Forelimb muscle (tissue), 1 donor: ENCODE results near the gene YEATS2. TPM values are rescaled to one million over a fixed set of nuclear protein-coding genes. Genes with fewer than 3 reads are reported as not detected.

ENCODE experiments used
- DNase-seq: peaks from one replicate; pipeline ENCODE4 v3.0.0-alpha.2; 2013; ENCODE audit warnings: low read depth
- polyA plus RNA-seq: library from polyadenylated mRNA; unstranded; fragments of 120-200 nt; gene quantifications from one replicate; pipeline ENCODE4 v1.2.1, GENCODE V29; 2013; ENCODE audit not compliant: insufficient read length

Gene YEATS2
- polyA plus RNA-seq, 1 donor, result 30.2 TPM

DNA sequence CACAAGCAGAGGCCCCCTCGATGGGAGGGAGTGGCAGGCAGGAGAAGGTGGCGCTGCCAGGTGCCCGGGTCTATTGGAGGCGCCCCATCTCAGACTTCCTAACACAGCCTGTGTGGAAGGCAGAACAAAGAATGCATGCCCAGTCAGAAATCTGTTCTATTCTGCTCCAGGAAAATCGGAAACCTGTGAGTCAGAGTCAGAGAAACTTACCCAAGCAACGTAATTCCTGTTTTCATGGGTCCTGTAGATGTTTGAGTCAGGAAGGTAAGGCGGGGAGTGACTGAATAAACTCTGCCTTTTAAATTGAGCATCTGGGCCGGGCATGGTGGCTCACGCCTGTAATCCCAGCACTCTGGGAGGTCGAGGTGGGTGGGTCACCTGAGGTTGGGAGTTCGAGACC is 114.0 kb downstream of the YEATS2 start:
- no peak for DNase-seq

DNA sequence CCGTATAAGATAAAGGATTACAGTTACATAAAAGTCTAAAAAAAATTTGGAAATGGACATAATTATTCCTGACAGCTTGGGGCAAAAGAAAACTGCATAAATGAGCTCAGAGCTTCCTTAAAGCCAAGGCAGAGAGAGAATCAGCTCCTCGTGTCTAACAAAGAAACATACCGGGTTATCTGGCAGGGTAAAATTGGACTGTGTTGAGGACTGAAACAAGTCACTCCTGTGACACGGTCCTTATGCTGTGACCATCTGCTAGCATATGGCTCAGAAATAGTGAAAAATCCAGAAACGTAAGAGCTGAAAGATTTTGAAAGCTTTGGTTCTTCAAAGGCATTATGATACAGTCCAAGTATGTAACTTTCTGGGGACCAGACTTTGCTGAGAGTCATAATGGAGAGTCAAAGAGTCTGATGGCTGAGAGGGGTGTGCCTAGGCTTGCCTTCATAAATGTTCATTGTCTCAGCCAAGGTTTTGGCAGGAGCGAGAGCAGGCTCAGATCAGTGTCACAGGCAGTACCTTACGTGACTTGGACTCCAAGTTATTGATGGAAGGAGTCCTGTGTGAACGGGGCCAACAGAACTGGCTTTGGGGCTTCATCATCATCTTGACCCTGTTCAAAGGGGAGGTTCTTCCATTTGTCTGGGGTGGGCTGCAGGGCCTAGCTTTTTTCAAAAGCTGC is 115.3 kb downstream of the YEATS2 start:
- no peak for DNase-seq

DNA sequence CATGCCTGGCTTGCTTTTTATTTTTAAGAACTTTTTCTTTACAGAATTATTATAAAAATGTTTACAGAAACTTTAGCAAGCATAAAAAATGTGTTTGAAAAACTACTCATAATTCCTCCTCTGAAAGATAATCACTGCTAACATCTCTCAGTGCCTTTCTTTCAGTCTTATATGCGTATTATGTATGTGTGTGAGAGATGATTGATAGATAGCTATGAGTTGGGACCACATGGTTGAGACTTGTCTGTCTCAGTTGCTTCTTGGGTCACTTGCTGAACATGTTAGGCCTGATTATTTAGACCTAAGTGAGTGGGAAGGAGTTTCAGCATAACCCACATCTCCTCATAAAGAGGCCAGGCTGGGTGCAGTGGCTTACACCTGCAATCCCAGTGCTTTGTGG is 116.6 kb downstream of the YEATS2 start:
- no peak for DNase-seq

DNA sequence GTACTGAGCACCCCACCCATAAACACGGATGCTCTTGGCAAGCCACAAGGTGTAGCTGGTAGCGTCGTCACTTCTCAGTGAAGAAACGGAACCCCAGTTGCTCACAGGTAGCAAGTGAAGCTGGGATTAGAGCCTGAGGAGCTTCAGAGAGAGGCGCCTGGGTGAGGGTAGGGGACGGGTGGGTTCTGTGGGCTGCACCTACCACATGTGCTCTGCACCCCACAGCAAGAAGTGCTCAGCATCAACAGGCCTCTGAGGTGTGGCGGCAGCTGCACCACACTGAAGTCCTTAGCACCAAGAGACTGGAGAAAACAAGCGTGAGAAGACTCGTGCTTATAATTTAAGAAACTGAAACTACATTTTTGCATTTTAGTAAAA is 118.0 kb downstream of the YEATS2 start:
- no peak for DNase-seq

DNA sequence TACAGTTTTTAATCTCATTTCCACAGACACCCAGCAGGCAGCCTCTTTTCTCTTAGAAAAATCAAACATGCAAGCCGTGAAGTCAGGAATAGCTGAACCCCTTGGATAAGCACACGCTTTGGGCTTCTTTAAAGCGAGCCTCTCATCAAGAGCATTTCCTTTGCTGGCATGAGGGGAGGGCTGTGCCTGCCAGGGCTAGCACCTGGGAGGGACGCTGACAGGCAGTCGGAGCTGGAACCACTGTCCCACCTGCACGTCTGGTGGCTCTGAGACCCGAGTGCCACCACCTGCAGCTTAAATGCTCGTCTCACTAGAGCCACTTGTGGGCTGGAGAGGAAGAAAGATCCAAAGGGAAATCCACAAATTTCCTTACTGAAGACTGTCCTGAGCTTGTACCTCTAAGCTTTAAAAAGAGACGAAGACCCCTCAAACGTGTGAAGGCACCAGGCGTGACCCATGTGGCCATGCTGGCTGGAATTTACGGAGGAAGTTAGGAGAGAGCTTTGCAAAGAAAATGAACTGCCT is 118.4 kb downstream of the YEATS2 start:
- no peak for DNase-seq

DNA sequence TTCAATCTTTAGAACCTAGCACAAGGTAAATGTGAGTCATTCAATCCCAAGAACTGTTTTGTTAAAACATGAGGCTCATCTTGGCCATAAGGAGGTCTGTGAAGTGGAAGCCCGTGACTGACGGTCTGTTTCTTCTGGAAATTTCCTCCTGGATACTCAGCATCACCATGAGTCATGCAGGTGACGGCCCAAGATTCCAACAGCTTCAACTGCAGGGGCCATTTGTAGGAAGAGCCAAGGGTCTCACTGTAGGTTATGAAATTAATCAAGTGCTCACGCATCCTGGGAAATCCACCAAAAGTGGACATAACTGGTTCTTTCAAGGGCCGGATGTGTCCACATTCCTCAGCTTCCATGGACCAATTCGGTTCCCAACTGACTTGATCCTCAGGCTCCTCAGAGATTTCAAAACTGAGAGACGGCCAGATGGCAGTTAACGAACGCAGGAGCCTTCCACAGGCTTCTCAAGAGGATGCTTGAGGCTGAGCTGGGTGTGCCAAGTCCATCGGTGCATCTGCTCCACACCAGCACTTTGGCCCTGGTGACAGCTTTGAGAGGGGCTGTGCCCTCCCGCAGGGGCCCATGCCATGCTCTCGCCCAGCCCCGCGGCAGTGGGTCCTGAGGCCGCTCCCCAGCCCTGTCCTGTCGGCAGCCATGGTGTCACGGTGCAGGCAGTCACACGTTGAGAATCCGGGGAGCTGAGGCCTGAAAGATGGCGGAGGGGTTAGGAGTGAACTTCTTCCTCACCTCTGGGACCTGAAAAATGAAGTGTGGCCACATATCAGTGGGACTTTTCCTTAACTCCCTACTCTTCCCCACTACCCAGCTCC is 119.3 kb downstream of the YEATS2 start:
- no peak for DNase-seq

DNA sequence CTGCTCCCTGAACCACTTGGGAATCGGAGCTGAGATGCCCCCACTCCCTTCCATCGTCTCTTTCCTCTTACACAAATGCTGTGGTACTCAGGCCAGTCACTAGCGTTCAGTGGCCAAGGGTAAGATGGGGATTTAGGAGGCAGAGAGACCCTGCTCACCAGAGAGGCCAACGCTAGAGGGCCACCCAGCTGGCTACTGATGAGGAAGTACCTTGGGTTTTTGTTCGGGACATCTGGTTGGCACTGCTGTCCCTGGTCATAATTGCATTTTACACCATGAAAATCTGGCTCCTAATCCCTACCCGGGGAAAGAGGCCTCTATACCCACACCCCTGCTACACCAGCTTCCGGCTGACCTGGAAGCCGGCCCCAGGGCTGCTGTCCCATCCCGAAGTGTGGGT is 120.0 kb downstream of the YEATS2 start:
- DNase-seq, result no peak

DNA sequence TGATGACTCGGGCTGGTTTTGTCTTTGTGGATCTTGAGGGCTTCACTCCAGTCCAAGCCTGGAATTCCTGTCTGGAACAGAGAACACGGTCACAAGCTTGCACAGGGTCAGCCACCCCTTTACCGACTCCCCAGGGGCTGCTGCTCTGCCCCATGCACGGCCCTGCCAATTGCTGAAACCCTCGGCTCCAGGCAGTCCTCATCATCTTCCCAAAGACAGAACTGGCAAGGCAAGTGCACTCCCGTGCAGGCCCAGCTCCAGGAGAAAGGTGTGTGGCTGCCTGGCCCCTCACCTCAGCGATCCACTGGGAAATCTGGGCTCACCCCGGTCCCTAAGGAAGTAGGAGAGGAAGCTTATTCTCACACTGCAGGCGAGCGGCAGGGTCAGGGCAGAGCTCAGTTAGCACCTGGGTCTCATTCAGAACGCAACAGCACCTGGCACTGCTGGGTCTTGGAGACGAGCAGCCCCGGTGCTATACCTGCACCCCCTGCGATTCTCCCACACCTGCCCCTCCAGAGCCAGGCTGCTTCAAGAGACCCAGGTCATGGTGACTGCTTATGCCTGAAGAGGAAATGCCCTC is 120.5 kb downstream of the YEATS2 start:
- DNase-seq, result no peak

DNA sequence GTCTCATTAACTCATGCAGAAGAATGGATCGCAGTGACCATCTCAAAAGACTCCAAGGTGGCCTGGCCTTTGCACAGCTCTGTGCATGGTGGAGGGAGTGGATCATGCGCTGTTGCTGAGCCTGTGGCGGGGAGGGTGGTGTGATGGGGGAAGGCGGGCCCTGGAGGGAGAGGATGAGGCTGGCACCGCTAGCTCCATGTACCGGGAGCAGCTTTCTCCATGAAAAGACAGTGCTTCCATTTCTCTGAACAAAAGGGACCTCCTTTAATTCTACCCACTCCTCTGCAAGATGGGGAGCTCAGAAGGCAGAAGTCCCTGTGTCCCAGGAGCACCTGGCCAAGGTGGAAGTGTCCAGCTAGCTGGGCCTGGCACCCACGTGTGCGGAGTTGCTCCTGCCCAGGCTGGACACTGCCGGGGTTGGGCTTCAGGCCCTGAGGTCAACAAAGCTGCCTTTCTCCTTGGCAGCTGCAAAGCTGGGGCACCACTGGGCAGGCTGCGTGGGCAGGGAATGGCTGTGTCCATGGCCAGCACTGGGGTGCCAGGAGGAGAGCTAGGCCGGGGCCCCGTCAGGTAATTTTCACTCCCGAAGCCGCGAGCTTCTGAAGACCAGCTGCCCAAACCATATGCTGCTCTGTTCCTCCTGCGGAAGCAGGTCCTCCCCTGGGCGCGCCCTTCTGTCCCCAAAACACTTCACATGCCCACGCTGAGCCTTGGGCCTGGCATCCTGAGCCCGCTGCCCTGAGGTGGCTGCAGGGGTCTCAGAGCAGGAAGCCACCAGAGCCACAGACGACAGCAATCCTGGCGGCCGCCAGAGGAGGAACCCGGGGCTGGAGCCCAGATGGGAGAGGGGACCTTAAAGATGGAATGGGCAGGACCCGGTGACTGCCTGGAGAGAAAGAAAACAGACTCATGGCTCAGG is 121.4 kb downstream of the YEATS2 start:
- DNase-seq, result no peak

DNA sequence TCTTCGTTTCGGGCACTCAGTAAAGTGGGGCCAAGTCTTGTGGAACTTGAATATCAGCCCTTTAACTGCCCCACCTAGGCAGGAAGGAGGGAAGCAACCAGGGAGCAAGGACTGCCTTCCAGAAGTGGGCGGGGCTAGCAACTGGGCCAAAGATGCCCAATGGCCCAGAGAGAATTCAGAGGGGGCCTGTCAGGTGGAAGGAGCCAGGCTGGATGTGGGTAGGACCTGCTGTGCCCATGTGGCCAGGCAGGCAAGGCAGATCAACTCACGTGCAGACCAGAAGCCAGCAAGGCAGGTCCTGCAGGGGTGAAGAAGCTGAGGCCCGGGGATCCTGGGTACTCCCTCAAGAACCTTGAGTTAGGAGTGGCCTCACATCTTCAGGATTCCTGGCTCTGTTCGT is 122.2 kb downstream of the YEATS2 start:
- no peak for DNase-seq

DNA sequence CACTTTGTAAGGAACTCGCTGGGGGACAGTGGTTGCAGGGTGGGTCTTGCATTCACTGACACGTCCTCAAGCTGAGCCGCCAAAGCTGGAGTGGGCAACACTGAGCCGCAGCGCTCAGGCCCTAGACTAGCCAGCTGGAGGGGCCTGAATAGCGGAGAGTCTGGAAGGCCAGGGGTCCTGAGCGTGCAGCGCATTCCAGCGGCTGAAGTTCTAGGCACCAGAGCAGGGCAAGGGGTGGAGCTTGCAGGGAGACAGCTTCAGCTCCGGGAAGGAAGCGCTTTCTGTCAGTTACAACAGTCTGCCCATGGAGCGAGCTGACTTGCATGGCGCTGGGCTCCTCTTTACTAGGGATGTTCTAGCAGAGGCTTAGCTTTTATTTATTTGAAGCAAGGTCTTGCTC is 125.0 kb downstream of the YEATS2 start:
- no peak for DNase-seq

DNA sequence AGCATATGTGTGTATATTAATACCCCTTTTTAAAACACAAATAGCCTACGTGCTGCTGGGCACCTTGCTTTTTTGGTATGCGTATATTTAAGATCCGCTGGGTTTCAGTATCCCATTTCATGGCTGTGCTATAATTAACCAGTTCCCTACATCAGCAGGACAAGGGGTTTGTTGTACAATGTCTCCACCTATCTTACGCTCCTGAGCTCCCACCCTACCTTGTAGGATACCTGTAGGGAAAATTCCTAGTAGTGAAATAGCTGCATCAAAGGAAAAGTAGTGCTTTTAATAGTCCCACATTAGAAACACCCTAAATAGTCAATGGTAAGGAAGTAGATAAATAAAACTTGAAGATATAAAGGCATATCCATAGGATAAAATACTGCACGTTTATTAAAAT is 126.4 kb downstream of the YEATS2 start:
- no peak for DNase-seq

DNA sequence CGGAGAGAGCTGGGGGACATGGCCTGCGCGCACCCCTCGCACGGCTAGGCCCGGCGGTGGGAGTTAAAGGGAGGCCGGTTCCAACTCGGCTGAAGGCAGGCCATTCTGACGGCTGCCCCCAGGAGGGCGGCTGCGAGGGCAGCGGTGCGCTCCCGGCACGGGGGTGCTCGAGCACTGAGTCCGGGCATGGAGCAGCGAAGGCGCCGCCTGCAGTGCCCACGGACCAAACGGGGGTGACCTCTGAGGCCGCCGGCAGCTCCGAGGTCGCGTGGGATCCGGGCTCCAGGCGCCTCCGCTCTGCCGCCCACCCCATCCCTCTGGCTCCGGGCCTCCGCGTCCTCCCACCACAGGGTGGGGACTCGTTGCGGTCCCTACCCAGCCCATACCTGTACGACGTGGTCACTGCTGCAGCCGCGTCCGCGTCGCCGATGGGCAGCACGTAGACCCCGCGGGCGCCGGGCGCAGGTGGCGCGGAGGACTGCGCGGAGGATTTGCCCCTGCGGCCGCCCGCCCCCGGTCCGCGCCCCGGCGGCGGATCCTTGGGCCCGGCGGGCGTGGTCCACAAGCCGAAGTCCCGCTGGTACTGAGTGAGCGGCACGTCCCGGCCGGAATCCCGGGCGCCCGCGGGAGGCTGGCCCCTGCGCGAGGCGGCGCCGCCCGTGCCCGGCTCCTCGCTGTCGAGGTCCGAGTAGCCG is 127.3 kb downstream of the YEATS2 start:
- DNase-seq, result no peak

DNA sequence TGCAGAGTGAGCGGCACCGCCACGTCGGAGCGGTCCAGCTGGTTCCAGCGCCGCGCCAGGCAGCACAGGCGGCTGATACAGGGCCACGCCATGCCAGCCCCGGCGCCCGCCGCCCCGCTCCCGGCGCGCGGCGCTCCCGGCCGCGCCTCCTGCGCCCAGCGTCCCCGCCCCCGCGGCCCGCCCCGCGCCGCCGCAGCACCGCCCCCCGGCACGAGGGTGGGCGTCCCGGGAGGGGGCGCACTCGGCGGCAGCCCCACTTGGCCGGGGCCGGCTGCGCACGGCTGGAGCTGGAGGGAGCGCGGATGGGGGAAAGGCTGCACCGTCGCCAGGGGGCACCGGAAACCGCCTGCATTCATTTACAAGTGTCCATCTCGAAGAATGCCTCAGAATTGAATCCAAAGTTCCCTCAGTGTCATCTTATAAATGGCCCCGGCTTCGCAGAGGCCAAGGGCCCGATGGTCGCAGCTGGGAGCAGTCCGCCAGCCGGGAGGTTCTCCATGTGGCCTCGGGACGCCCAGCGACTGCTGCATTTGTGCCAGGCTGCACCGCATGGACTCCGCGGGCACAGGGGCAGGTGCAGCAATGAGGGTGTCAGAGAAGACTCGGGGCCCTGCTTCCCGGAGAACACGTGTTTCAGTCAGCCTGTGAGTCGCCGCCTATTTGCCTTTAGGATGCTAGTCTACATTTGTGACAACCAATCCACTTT is 128.0 kb downstream of the YEATS2 start, which contains the start of gene MAP6D1:
MAP6D1 (minus strand) TSS at position 122 of the 706 bp plus-strand sequence; CDS start at position 92, 30 bp downstream.
- no peak for DNase-seq

DNA sequence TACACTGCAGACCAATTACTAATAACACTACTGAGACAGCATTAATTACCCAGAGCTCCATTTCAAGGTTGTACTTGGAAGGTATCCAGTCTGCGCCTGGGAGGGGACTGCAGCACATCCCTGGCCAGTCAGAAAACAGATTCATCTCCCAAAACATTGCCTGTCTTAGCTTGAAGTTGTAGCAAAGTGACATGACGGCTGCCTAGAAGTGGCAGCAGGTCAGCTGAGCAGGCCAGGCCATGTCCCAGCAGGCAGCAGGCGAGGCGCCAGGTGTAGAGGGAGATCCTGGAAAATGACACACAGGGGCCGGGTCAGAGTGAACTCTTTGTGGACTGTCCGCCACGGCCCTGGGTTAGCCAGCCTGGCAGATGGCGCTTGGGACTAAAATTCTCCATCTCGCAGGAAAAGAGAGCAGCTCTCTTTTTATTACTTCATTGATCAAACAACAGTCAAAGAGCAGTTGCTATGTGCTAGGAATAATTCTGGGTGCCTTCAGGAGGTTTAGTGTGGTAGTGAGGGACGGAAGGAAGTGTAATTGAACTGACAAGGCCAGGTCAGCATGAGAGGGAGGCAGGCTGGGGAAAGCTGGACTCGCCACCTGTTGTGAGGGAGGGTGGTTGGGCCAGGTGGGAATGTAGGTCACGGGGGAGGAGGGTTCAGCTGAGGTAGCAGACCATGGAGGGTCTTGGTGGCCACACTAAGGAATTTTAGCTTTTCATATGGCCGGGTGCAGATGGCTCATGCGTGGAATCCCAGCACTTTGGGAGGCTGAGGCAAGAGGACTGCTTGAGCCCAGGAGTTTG is 129.1 kb downstream of the YEATS2 start:
- no peak for DNase-seq

DNA sequence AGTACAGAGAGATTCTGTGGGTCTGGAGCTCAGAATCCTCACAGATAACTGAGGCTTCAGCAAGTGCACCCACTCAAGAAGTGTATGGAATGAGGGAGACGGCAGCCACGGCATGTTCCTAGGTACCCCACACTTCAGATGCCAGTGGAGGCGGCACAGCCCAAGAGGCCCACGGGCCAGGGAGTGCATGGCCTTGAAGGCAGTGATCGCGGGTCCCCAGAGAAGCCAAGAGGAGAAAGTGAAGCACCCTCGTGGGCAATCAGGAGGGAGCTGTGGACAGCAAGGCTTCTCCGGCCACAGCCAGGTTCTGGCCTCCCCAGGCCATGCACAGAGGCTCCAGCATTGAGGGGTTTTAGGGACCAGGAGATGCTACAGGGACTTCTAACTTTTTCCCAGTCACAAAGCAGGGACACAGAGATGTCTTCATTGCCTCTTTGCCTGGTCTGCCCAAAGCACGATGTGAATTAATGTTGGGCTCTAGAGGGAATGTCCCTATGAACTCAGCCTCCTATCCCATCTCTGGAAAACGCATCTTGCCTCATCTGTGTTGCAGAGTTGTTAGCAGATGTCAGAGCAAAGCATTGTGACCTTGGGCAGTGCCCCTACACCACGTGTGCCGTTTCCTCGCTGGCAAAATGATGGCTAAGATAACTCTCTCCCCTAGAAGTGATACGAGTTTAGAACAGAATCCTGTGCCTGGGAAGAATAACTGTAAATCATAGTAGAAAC is 130.4 kb downstream of the YEATS2 start:
- no peak for DNase-seq

DNA sequence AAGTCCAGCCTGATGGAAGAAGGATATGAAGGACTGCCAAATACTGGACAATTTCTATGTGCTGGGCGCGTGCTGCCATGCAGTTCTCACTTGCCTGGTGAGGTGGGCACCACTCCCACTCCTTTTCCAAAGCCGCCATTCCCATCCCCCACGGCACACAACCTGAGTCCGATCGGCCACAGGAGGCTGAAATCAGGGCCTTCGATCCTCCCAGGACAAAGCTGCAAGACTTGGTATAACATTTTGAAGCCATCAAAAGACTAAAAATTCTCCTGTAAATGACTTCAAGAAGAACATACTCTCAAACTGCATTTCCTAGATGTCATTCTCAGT is 130.9 kb downstream of the YEATS2 start:
- DNase-seq, result no peak

DNA sequence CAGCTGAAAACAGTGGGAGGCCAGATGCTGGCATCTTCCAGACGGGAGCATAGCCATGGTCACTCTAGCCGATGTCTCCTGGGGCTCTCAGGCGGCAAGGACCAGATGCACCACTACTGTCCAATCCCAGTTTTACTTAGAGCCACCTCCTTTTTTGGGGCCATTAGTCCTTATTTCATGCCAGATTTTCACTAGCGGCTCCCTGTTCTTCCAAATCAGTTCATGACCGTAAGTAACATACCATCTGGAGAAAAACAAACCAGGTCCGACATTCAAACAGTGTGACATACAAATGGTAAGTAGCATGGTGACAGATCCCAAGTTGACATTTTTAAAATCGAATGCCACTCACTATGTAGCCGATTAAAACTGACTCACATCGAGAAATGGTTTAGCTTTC is 131.9 kb downstream of the YEATS2 start:
- no peak for DNase-seq

DNA sequence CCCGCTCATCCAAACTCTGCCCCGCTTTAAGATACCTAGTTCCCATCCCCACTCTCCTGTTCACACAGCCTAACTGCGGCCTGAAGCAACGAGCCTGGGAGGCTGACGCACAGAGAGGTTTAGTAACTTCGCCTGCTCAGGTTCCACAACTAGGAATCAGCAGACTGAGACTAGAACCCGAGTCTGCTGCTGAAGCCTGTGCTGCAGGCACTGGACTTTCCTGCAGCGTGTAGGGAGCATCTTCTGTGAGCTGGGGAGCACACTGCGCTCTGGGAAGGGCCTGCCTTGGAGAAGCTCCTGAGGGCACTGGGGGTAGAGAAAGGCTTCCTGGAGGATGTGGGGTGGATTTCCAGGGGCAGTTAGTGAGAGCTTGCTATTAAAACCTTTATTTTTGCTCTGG is 132.6 kb downstream of the YEATS2 start:
- no peak for DNase-seq
